ENCODE data around the gene WBP11.

Gene WBP11

GRCh38 chr12:14824012-14824634, 20.8 kb upstream of the WBP11 start:
- DNase-seq = no peak

- no peak for DNase-seq
Measured at GRCh38 chr12:14814014-14814413, 10.7 kb upstream of the WBP11 start, which contains the start of gene SMCO3. TSS of gene SMCO3 (minus strand) at chr12:14814182. CDS start at chr12:14806680, 7,502 bp downstream.

GRCh38 chr12:14811486-14811885, 8.2 kb upstream of the WBP11 start:
- DNase-seq = no peak

- no peak for DNase-seq
Measured at GRCh38 chr12:14810953-14811483, 7.7 kb upstream of the WBP11 start.

GRCh38 chr12:14810167-14810952, 7.1 kb upstream of the WBP11 start:
- DNase-seq = no peak

- no peak for DNase-seq
Measured at GRCh38 chr12:14803830-14804160, 517 bp upstream of the WBP11 start.

- no peak for DNase-seq
Measured at GRCh38 chr12:14802721-14803010, 612 bp downstream of the WBP11 start.

- DNase-seq = no peak
Measured at GRCh38 chr12:14802247-14802646, 1.0 kb downstream of the WBP11 start.

GRCh38 chr12:14795028-14795448, 8.2 kb downstream of the WBP11 start:
- no peak for DNase-seq

GRCh38 chr12:14785568-14785967, 17.7 kb downstream of the WBP11 start:
- no peak for DNase-seq

GRCh38 chr12:14784471-14784870, 18.8 kb downstream of the WBP11 start:
- no peak for DNase-seq

GRCh38 chr12:14782756-14783155, 20.5 kb downstream of the WBP11 start:
- no peak for DNase-seq

GRCh38 chr12:14781563-14781962, 21.7 kb downstream of the WBP11 start:
- DNase-seq = no peak

GRCh38 chr12:14780859-14781258, 22.4 kb downstream of the WBP11 start:
- no peak for DNase-seq

GRCh38 chr12:14779834-14780233, 23.4 kb downstream of the WBP11 start:
- no peak for DNase-seq

- DNase-seq = no peak
Measured at GRCh38 chr12:14777271-14777670, 26.0 kb downstream of the WBP11 start.

- peak; percentile 23 for DNase-seq
Measured at GRCh38 chr12:14776236-14776961, 26.9 kb downstream of the WBP11 start.

- no peak for DNase-seq
Measured at GRCh38 chr12:14775636-14775980, 27.7 kb downstream of the WBP11 start.

GRCh38 chr12:14774906-14775635, 28.2 kb downstream of the WBP11 start:
- DNase-seq = peak; percentile 29

GRCh38 chr12:14774074-14774905, 29.0 kb downstream of the WBP11 start:
- DNase-seq = peak; percentile 94

- no peak for DNase-seq
Measured at GRCh38 chr12:14773685-14774073, 29.6 kb downstream of the WBP11 start.

GRCh38 chr12:14772946-14773345, 30.3 kb downstream of the WBP11 start:
- DNase-seq = no peak

Measured in CD4-positive, alpha-beta T cell treated with Interleukin-12 subunit alpha and Interleukin-12 subunit beta, for 1 hour (primary cell).